OCI-LY1 (cell line): Measurements from ENCODE around the gene RGS13.
"Not testable (repeated sequence)": the region's sequence is repeated elsewhere in the genome, so short reads cannot be mapped to it uniquely, and the experiment has no call there.

Experiments used
- H2AFZ ChIP-seq: fragments of 200-600 bp; sonication (generic), shearing (Covaris generic); 2 replicates; pipeline ENCODE4 v1.6.0; 2014; ENCODE audit warnings: antibody characterized with exemption, mild to moderate bottlenecking, low read length
- H3F3A ChIP-seq: fragments of 200-600 bp; sonication (generic), shearing (Covaris generic); 2 replicates; pipeline ENCODE4 v1.6.0; 2014; ENCODE audit warnings: mild to moderate bottlenecking, antibody characterized with exemption, low read length, moderate library complexity; ENCODE audit not compliant: insufficient read depth
- H3K27ac ChIP-seq: fragments of 200-600 bp; sonication (generic); 2 replicates; pipeline ENCODE4 v1.5.1; 2014; ENCODE audit warnings: low read length, mixed run types, mild to moderate bottlenecking, low read depth; ENCODE audit not compliant: poor library complexity, severe bottlenecking
- H3K27me3 ChIP-seq: fragments of 200-600 bp; sonication (generic); 2 replicates; pipeline ENCODE4 v1.6.0; 2014; ENCODE audit warnings: antibody characterized with exemption, mild to moderate bottlenecking, low read length, moderate library complexity; ENCODE audit not compliant: insufficient read depth
- H3K36me3 ChIP-seq: fragments of 200-600 bp; sonication (generic); 2 replicates; pipeline ENCODE4 v1.6.1; 2014; ENCODE audit warnings: mild to moderate bottlenecking, antibody characterized with exemption, low read length, moderate library complexity, mixed read lengths; ENCODE audit not compliant: insufficient read depth
- H3K4me1 ChIP-seq: fragments of 200-600 bp; sonication (generic); 2 replicates; pipeline ENCODE4 v1.5.1; 2014; ENCODE audit warnings: mild to moderate bottlenecking, low read length, moderate library complexity; ENCODE audit not compliant: insufficient read depth, severe bottlenecking
- H3K4me2 ChIP-seq: fragments of 200-600 bp; sonication (generic), shearing (Covaris generic); 2 replicates; pipeline ENCODE4 v1.6.1; 2014; ENCODE audit warnings: low read length
- H3K4me3 ChIP-seq: fragments of 200-600 bp; sonication (generic); 2 replicates; pipeline ENCODE4 v1.5.1; 2014; ENCODE audit warnings: low read length, low read depth, mild to moderate bottlenecking, mixed read lengths; ENCODE audit not compliant: poor library complexity, severe bottlenecking
- H3K79me2 ChIP-seq: fragments of 200-600 bp; shearing (Covaris generic); 2 replicates; pipeline ENCODE4 v1.6.1; 2016; ENCODE audit warnings: mixed run types, low read length, mixed read lengths; ENCODE audit not compliant: insufficient read depth
- H3K9ac ChIP-seq: fragments of 200-600 bp; sonication (generic), shearing (Covaris generic); 2 replicates; pipeline ENCODE4 v1.6.1; 2014; ENCODE audit warnings: mild to moderate bottlenecking, low read length, mixed read lengths
- H3K9me2 ChIP-seq: fragments of 200-600 bp; sonication (generic), shearing (Covaris generic); 2 replicates; pipeline ENCODE4 v1.6.1; 2014; ENCODE audit warnings: low read depth, mild to moderate bottlenecking, low read length, mixed read lengths
- H3K9me3 ChIP-seq: fragments of 200-600 bp; shearing (Covaris generic); 2 replicates; pipeline ENCODE4 v1.6.1; 2014; ENCODE audit warnings: low read length, mixed read lengths
- H4K20me1 ChIP-seq: fragments of 200-600 bp; sonication (generic), shearing (Covaris generic); 2 replicates; pipeline ENCODE4 v1.6.0; 2016; ENCODE audit warnings: mild to moderate bottlenecking, low read length; ENCODE audit not compliant: insufficient read depth
- EZH2 ChIP-seq: fragments of 200-600 bp; sonication (generic), shearing (Covaris generic); IDR thresholded peaks from 2 replicates; pipeline ENCODE4 v1.8.0; 2017; ENCODE audit warnings: borderline replicate concordance, mixed run types, mild to moderate bottlenecking, antibody characterized with exemption, low read length, moderate library complexity, mixed read lengths
- TF ChIP-seq, protein P1 (sequence below): fragments of 200-600 bp; sonication (generic), shearing (Covaris generic); IDR thresholded peaks from 2 replicates; pipeline ENCODE4 v1.5.1; 2017; ENCODE audit warnings: mild to moderate bottlenecking, antibody characterized with exemption, low read length, moderate library complexity, mixed read lengths

RGS13 gene

DNA sequence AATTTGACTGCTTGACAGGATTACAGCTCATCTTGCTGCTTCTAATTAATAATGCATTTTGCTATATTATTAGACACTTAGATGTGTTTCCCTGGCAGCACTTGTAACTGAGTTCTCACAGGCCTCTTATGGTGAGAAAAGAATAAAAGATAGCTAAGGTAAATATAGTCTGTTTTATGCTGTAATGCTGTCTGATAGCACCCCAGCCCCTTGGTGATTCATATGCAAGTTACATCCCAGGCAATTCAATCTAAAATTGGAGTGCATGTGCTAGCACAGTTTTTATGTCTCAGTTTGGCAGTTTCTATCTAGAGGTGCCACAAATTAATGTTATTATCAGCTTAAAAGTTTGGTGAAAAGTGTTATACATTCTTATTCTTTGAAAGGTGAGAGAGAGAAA is 42.2 kb downstream of the RGS13 start:
- Histone ChIP-seq H3K79me2 (no peaks in the 10 kb centered on the region), H3K9me2 (no peaks in the 10 kb centered on the region), H4K20me1 (no peaks in the 10 kb centered on the region), H2AFZ (no peak overlapping the region), H3K9me3 (no peaks in the 10 kb centered on the region), H3K9ac (no peak overlapping the region), H3K27me3 (no peaks in the 10 kb centered on the region), H3K4me2 (no peak overlapping the region), H3F3A (no peaks in the 10 kb centered on the region), H3K27ac (no peak overlapping the region), H3K36me3 (no peaks in the 10 kb centered on the region), H3K4me3 (no peak overlapping the region), H3K4me1 (no peaks in the 10 kb centered on the region)
- TF ChIP-seq, protein P1, sequence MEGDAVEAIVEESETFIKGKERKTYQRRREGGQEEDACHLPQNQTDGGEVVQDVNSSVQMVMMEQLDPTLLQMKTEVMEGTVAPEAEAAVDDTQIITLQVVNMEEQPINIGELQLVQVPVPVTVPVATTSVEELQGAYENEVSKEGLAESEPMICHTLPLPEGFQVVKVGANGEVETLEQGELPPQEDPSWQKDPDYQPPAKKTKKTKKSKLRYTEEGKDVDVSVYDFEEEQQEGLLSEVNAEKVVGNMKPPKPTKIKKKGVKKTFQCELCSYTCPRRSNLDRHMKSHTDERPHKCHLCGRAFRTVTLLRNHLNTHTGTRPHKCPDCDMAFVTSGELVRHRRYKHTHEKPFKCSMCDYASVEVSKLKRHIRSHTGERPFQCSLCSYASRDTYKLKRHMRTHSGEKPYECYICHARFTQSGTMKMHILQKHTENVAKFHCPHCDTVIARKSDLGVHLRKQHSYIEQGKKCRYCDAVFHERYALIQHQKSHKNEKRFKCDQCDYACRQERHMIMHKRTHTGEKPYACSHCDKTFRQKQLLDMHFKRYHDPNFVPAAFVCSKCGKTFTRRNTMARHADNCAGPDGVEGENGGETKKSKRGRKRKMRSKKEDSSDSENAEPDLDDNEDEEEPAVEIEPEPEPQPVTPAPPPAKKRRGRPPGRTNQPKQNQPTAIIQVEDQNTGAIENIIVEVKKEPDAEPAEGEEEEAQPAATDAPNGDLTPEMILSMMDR = no peak
- TF ChIP-seq EZH2 = no peak

DNA sequence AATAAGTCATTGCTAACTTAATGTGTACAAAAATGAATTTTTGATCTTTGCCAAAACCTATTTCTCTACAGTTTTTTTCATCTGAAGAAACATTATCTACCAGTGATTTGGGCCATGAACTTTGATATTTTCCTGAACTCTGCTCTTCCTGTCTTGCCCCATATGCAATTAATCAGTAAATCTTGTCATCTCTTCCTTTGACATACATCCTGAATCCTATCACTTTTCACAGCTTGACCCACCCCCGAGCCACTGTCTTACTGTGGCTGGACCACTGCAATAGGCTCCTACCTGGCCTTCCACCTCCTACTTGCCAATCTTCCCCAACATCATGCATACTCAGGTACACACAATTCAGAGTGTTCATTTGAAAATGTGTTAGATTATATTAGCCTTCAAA is 46.4 kb downstream of the RGS13 start:
- Histone ChIP-seq H3K4me2 (no peak overlapping the region), H3K9ac (no peak overlapping the region), H3K79me2 (no peaks in the 10 kb centered on the region), H3K27me3 (no peaks in the 10 kb centered on the region), H3K27ac (no peak overlapping the region), H2AFZ (no peak overlapping the region), H3K36me3 (no peaks in the 10 kb centered on the region), H3K9me3 (no peaks in the 10 kb centered on the region), H3K4me3 (no peak overlapping the region), H3F3A (no peaks in the 10 kb centered on the region), H3K4me1 (no peaks in the 10 kb centered on the region), H3K9me2 (no peaks in the 10 kb centered on the region), H4K20me1 (no peaks in the 10 kb centered on the region)
- TF ChIP-seq, protein P1 = no peak
- no peak for TF ChIP-seq EZH2

DNA sequence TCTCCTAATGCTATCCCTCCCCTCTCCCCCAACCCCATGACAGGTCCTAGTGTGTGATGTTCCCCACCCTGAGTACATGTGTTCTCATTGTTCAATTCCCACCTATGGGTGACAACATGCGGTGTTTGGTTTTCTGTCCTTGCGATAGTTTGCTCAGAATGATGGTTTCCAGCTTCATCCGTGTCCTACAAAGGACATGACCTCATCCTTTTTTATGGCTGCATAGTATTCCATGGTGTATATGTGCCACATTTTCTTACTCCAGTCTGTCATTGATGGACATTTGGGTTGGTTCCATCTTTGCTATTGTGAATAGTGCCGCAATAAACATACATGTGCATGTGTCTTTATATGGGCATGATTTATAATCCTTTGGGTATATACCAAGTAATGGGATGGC is 47.1 kb downstream of the RGS13 start:
- H3K4me2 ChIP-seq, H3K4me1 ChIP-seq, H3K27ac ChIP-seq, H3K9me2 ChIP-seq, H3K9me3 ChIP-seq, H3K9ac ChIP-seq, H3K36me3 ChIP-seq, H4K20me1 ChIP-seq, H3K27me3 ChIP-seq, H3F3A ChIP-seq, H2AFZ ChIP-seq, H3K79me2 ChIP-seq, H3K4me3 ChIP-seq: not testable (repeated sequence)

DNA sequence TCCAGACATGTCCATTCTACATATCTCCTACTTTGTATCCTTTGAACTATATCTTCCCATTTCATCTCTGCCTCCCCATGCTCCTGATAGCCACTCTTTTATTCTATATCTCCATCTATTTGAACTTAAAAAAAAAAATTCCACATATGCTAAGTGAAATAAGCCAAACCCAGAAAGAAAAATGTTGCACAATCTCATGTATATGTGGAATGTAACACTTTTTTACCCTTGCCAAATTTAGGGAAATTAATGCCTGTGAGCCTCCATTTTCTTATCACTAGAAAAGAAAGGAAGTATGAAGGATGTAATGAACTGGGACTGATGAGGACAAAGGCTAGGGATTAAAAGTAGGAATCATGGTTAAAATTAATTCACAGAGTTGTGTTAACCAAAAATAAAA is 53.5 kb downstream of the RGS13 start:
- H3K27ac ChIP-seq = no peak overlapping the region
- H3K36me3 ChIP-seq = no peaks in the 10 kb centered on the region
- H3K79me2 ChIP-seq = no peaks in the 10 kb centered on the region
- H3K27me3 ChIP-seq = no peaks in the 10 kb centered on the region
- no peaks in the 10 kb centered on the region for H3K4me1 ChIP-seq
- H3K9ac ChIP-seq = no peak overlapping the region
- H4K20me1 ChIP-seq = no peaks in the 10 kb centered on the region
- TF ChIP-seq EZH2 = no peak
- TF ChIP-seq, protein P1 = no peak
- no peak overlapping the region for H2AFZ ChIP-seq
- H3K9me2 ChIP-seq = no peaks in the 10 kb centered on the region
- no peaks in the 10 kb centered on the region for H3F3A ChIP-seq
- H3K4me3 ChIP-seq = no peak overlapping the region
- no peak overlapping the region for H3K4me2 ChIP-seq
- no peaks in the 10 kb centered on the region for H3K9me3 ChIP-seq
